GM18867 (cell line): Measurements from ENCODE around the gene TCERG1L.

ENCODE experiments used
- ATAC-seq: cut with Tn5 transposase; IDR thresholded peaks from one replicate; pipeline ENCODE4 v1.9.1; 2021; ENCODE audit warnings: mild to moderate bottlenecking, moderate library complexity; ENCODE audit not compliant: unreplicated experiment

TCERG1L gene

GRCh38 chr10:131211965-131212619, 99.4 kb downstream of the TCERG1L start:
- ATAC-seq, result no peak

GRCh38 chr10:131211559-131211958, 100.0 kb downstream of the TCERG1L start:
- ATAC-seq, result no peak

DNA sequence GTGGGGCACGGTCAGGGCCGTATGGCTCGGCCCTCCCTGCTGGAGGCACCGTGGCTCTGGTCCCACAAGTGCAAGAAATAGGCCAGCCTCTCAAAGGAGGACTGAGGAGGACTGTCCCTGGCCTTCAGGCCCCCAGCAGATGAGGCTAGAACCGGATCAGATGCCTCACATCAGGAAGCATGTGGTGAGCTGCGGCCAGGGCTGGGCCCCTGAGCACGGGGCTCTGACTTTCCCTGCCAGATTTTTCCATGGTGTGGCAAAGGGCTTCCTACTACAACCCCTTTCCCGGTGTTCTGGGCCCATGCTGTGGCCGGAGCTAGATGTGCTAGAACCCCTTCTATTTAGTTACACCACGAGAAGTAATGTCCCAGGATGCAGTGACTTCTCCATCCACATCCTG, 100.4 kb downstream of the TCERG1L start:
- ATAC-seq, result no peak

DNA sequence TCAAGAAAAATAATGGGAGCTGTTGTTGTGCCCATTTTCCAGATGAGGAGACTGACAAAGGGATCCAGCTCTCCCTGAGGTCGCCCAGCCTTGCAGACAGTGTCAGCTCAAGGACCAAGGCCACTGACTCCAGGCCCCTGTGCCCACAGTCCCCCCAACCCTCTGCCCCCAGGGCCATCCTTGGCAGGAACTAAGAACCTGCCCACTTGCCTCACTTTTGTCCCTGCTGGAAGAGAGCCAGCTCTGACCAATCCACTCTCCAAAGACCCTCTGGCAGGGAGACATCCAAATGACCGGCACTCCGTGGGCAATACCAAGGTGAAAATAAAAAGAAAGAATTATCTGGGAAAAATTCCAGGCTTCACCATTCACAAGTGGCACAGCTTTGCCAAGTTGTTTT, 101.3 kb downstream of the TCERG1L start:
- ATAC-seq, result no peak

GRCh38 chr10:131207584-131208532, 103.7 kb downstream of the TCERG1L start:
- ATAC-seq, result no peak

DNA sequence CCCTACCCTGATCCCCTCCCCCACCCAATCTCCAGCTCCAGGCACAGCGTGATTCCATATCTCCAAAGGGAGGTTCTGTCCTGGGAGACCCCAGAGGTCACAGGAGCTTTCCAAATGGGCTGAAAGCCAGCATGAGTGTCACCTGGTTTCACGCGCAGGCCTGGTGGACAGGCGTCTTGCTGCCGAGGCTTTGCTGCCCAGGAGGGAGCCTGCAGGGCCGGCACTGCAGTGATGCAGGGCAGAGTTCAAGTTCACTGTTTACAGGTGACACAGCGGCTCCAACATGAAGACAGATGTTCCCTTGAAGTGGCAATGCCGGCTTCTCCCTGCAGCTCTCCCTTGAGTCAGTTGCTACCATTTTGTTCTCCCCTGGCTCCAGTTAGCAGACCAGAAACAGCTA, 104.3 kb downstream of the TCERG1L start:
- ATAC-seq, result no peak

DNA sequence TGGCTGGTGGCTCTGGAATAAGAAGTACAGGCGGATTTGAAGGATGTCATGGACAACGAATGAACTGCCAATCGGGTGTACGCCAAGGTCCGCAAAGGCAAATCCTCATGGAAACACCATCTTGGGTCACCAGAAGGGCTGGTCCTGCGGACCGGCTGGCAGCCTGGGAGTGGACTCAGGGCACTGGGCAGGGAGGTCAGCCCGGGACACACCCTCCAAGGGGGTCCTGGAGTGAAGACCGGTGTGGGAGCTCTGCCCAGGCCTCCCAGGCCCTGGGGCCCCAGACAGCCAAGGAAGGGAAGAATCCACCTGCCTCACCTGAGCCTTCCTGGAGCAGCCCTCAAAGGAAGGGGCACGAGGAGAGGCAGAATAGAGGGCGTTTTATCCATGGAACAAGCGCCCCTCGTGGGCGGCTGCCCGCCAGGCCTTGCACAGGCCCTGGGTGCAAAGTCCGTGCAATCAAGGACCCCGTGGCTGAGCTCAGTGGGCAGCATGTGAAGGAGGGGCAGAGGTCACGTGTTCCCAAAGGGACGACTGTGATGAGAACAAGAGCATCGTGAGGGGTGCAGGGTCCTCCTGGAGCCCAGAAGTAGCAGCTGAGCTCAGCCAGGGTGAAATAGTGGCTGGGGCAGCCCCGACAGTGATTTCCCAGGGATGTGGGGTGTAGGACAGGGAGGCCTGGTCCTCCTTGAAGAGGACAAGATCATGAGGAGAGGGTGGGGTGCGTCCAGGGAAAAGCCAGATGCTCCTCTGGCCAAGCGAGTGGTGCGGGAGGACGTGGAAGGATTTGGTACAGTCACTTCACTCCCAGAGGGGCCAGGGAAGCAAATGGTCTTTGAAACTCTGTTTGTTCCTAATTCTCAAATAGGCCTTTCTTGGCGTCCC, 105.2 kb downstream of the TCERG1L start:
- ATAC-seq, result no peak

GRCh38 chr10:131205556-131205955, 106.0 kb downstream of the TCERG1L start:
- ATAC-seq, result no peak

DNA sequence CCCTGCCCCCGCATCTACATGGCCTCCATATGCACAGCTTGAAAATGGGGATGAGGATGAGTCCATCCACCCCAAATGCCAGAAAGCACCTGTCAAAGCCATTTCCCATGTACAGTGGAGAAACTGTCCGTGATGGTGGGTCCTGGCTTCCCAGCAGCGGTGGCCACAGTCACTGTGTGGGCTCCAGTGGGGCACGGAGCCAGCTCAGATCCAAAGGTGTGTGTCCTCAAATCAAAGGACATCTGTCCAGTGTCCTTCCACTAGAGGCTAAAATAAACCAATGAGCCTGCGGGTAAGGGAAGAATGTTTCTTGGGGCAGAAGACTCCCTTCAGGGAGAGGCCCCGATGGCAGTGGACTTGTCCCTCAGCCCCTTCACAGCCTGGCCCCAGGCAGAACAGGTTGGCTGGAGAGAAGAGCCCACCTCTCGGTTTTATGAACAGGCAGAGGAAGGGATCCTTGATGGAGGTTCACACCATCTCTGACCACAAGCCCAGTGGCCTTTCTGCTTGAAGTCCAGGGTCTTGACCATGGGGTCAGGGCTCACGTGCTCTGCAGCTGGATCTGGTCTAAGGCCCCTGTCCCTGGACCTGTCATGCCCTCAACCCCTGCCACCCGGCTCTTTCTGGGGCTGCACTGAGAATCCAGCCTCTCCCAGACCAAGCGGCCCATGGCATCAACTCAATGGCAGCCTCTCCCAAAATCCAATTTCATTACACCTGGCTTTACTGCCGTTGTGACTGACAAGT, 106.9 kb downstream of the TCERG1L start:
- no peak for ATAC-seq

DNA sequence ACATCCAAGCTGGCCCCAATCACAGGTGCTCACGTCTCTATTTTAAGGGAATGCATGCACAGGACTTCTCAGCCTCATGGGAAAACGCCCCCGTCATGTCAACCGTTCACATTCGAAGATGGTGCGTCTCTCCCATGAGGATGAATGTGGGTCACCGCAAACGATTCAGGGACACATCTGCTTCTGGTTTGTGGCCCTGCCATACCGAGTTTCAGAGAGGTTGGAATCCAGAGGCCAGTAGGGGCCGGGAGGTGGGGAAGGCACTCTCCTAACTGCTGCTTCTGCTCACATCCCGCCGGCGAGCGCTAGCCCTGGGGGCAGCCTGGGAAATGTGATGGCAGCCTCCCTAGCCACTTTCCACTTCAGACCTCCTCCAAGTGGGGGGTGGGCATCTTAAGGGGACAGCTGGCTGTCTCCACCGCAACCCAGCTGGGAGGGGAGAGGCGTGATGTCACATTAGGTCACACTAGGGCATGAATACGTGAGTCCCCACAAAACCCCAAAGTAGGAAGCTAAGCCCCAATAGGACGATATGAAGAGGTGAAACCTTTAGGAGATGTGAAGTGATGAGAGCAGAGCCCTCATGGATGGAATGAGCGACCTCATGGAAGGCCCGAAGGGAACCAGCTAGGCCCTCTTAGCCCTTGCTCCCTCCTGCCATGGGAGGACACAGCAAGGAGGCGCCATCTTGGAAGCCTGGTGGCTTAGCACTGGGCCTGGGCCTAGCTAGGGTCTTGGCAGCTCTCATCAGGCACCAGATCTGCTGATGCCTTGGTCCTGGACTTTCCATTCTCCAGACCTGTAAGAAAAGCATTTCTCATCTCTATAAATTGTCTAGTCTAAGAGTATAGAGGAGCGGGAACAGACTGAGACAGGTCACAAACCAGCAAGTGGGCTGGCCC, 107.8 kb downstream of the TCERG1L start:
- no peak for ATAC-seq

- ATAC-seq, result no peak
These were observed 108.5 kb downstream of the TCERG1L start for GRCh38 chr10:131202990-131203389.

- no peak for ATAC-seq
These were observed 109.6 kb downstream of the TCERG1L start for GRCh38 chr10:131201741-131202515.

GRCh38 chr10:131200856-131201470, 110.6 kb downstream of the TCERG1L start:
- ATAC-seq, result no peak

GRCh38 chr10:131199646-131200045, 111.9 kb downstream of the TCERG1L start:
- ATAC-seq, result no peak

GRCh38 chr10:131198843-131199242, 112.7 kb downstream of the TCERG1L start:
- no peak for ATAC-seq

- ATAC-seq, result no peak
These were observed 113.1 kb downstream of the TCERG1L start for GRCh38 chr10:131198401-131198800.

DNA sequence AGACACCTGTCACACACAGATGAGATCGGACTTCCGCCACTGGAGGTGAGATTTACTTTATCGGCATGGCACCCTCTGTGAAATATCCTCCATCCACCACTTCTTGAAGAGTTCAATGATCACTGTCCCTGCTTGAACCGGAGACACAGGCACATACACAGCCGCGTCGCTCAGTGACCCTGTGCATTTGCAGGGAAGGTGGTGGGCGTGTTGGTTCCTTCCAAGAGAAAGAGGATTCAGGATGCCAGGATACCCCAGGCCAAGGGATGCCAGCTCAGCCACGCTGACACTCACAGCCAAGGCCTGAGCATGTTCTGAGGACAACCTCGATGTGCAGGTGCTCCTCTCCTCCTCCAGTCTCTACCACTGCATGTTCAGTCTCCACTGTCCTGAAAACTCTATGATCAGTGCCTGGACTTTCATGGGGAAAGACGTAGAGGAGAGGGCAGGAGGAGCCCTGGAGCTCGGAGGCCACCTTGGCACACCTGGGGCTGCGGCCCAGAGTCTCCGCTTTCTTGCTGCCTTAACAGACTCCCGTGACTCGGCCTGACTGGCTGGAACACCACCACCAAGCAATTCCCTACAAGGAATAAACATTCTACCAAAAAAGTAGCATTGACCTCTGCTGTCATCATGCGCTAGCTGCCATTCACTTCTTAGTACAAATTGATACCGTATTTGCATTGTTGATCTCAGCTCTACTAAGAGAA, 115.2 kb downstream of the TCERG1L start:
- ATAC-seq, result no peak
